Colonic mucosa (tissue), 4 donors: ENCODE results near the gene DOCK9. TPM values are rescaled to one million over a fixed set of nuclear protein-coding genes. Genes with fewer than 3 reads are reported as not detected.
A peak's percentile ranks its signal among the peaks of the same experiment; 100 is the strongest.
"Not testable (repeated sequence)": the region's sequence is repeated elsewhere in the genome, so short reads cannot be mapped to it uniquely, and the experiment has no call there.

Experiments used
- DNase-seq: peaks from one replicate; pipeline ENCODE4 v3.0.0-alpha.2; 2020
- H3K27ac ChIP-seq: fragments of 200-600 bp; one replicate; pipeline ENCODE4 v1.8.0; 2021
- H3K27me3 ChIP-seq: fragments of 200-600 bp; one replicate; pipeline ENCODE4 v1.8.0; 2021
- H3K36me3 ChIP-seq: fragments of 200-600 bp; one replicate; pipeline ENCODE4 v1.8.0; 2021
- H3K4me1 ChIP-seq: fragments of 200-600 bp; one replicate; pipeline ENCODE4 v1.8.0; 2021; ENCODE audit warnings: mild to moderate bottlenecking
- H3K4me3 ChIP-seq: fragments of 200-600 bp; one replicate; pipeline ENCODE4 v1.8.0; 2021
- H3K9ac ChIP-seq, 2 donors: one replicate each; pipeline ENCODE4 v1.7.0; 2013; ENCODE audit warnings: control low read depth in 2 of 2, low read depth in 2 of 2, low read length in 2 of 2
- H3K9me3 ChIP-seq: fragments of 200-600 bp; one replicate; pipeline ENCODE4 v1.8.0; 2021
- intact Hi-C: fragments of 100-400 bp; cut with DNase I; formaldehyde crosslinking; loops from one replicate; pipeline ENCODE4 v1.14.1; 2022
- total RNA-seq, 2 donors: library from RNA; stranded (reverse); fragmentation: NEBNext Ultra II Directional in 1 of 2; extraction: Animal tissue kit (Norgen Biotek cat#: 25700) in 1 of 2; gene quantifications; one replicate each; pipeline ENCODE4 v1.2.1, GENCODE V29; 2021
- TF ChIP-seq, protein P1 (sequence below): fragments of 200-600 bp; IDR thresholded peaks from one replicate; pipeline ENCODE4 v1.8.0; 2022; ENCODE audit warnings: antibody characterized with exemption, mild to moderate bottlenecking
- donor health status: healthy.
- donor health status: DM: no; HTN: no; CAD: no.
- donor health status: DM: no; HTN: no; CAD: no.

Gene DOCK9
- total RNA-seq, 2 donors from 2014 or later, result 42.3 to 52.4 TPM

- TF ChIP-seq, protein P1, sequence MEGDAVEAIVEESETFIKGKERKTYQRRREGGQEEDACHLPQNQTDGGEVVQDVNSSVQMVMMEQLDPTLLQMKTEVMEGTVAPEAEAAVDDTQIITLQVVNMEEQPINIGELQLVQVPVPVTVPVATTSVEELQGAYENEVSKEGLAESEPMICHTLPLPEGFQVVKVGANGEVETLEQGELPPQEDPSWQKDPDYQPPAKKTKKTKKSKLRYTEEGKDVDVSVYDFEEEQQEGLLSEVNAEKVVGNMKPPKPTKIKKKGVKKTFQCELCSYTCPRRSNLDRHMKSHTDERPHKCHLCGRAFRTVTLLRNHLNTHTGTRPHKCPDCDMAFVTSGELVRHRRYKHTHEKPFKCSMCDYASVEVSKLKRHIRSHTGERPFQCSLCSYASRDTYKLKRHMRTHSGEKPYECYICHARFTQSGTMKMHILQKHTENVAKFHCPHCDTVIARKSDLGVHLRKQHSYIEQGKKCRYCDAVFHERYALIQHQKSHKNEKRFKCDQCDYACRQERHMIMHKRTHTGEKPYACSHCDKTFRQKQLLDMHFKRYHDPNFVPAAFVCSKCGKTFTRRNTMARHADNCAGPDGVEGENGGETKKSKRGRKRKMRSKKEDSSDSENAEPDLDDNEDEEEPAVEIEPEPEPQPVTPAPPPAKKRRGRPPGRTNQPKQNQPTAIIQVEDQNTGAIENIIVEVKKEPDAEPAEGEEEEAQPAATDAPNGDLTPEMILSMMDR, result no peak
- no peak overlapping the region for H3K4me3 ChIP-seq
- no peak overlapping the region for H3K9ac ChIP-seq
Measured at GRCh38 chr13:98761126-98761985, 216.5 kb downstream of the DOCK9 start.

GRCh38 chr13:98755729-98756128, 222.1 kb downstream of the DOCK9 start:
- no peak overlapping the region for H3K4me3 ChIP-seq
- H3K9me3 ChIP-seq, result no peaks in the 10 kb centered on the region
- no peak overlapping the region for H3K9ac ChIP-seq
- H3K27ac ChIP-seq, result no peak overlapping the region
- intact Hi-C loops, result no loop called here
- H3K36me3 ChIP-seq, result no peaks in the 10 kb centered on the region
- no peak for DNase-seq
- peaks cover 24% of the 10 kb centered on the region for H3K27me3 ChIP-seq
- no peaks in the 10 kb centered on the region for H3K4me1 ChIP-seq
- TF ChIP-seq, protein P1, result no peak

More at GRCh38 chr13:98761126-98761985, 216.5 kb downstream of the DOCK9 start:
- intact Hi-C loops, result no loop called here
- no peak for DNase-seq
- Histone ChIP-seq H3K4me1 (no peaks in the 10 kb centered on the region), H3K9me3 (no peaks in the 10 kb centered on the region), H3K27ac (no peak overlapping the region), H3K27me3 (no peaks in the 10 kb centered on the region), H3K36me3 (no peaks in the 10 kb centered on the region)

- no peak overlapping the region for H3K27ac ChIP-seq
- intact Hi-C loops, result no loop called here
- TF ChIP-seq, protein P1, result no peak
- H3K4me1 ChIP-seq, result no peaks in the 10 kb centered on the region
- H3K9me3 ChIP-seq, result no peaks in the 10 kb centered on the region
- DNase-seq, result no peak
- peaks cover 24% of the 10 kb centered on the region for H3K27me3 ChIP-seq
- H3K36me3 ChIP-seq, result no peaks in the 10 kb centered on the region
- no peak overlapping the region for H3K9ac ChIP-seq
- no peak overlapping the region for H3K4me3 ChIP-seq
Measured at GRCh38 chr13:98755116-98755515, 222.7 kb downstream of the DOCK9 start.

DNA sequence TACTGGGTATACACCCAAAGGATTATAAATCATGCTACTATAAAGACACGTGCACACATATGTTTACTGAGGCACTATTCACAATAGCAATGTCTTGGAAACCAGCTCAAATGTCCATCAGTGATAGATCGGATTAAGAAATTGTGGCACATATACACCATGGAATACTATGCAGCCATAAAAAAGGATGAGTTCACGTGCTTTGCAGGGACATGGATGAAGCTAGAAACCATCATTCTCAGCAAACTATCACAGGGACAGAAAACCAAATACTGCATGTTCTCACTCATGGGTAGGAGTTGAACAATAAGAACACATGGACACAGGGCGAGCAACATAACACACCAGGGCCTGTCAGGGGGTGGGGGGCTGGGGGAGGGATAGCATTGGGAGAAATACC, 223.4 kb downstream of the DOCK9 start:
- peaks cover 24% of the 10 kb centered on the region for H3K27me3 ChIP-seq
- DNase-seq, H3K36me3 ChIP-seq, H3K27ac ChIP-seq, H3K4me1 ChIP-seq, H3K9me3 ChIP-seq, H3K4me3 ChIP-seq, intact Hi-C loops, H3K9ac ChIP-seq: not testable (repeated sequence)

GRCh38 chr13:98752467-98753290, 225.2 kb downstream of the DOCK9 start, which contains the start of gene SLC15A1:
Gene SLC15A1 (minus strand): TSS chr13:98752672. CDS start chr13:98752598, 74 bp downstream.
- no peak for DNase-seq
- TF ChIP-seq, protein P1, result no peak
- intact Hi-C loops, result no loop called here
- H3K9ac ChIP-seq, result peak within 1 kb of the TSS in 1 of 2 donors; percentile 7
- peak within 1 kb of the TSS; percentile 42 for H3K4me3 ChIP-seq
- peaks cover 24% of the 10 kb centered on the region for H3K27me3 ChIP-seq
- H3K36me3 ChIP-seq, result no peaks in the 10 kb centered on the region
- no peaks in the 10 kb centered on the region for H3K9me3 ChIP-seq
- H3K27ac ChIP-seq, result no peak within 1 kb of the TSS
- no peaks in the 10 kb centered on the region for H3K4me1 ChIP-seq
